BJ (cell line): ENCODE results near the gene DCTN4. TPM values are rescaled to one million over a fixed set of nuclear protein-coding genes. Genes with fewer than 3 reads are reported as not detected.

Experiments
- CTCF ChIA-PET: fragments of 350-600 bp; formaldehyde crosslinking; extraction: SDS; loops from one replicate; lab custom pipeline; 2021; ENCODE audit warnings: antibody characterized with exemption, inconsistent platforms; lab: Yijun Ruan, JAX
- POLR2A ChIA-PET: fragments of 300-600 bp; sonication (Branson Sonifier 250); formaldehyde crosslinking; extraction: SDS; loops from one replicate; lab custom pipeline; 2021; ENCODE audit warnings: antibody characterized with exemption; lab: Charles Lee
- DNase-seq: peaks from one replicate; pipeline ENCODE4 v3.0.0-alpha.2; 2011; ENCODE audit warnings: low read depth
- H3K27me3 ChIP-seq: 2 replicates; pipeline ENCODE4 v1.6.0; 2011; ENCODE audit warnings: low read length; ENCODE audit not compliant: control insufficient read depth, insufficient read depth
- H3K36me3 ChIP-seq: 2 replicates; pipeline ENCODE4 v1.5.1; 2011; ENCODE audit warnings: low read length; ENCODE audit not compliant: control insufficient read depth, insufficient read depth
- H3K4me3 ChIP-seq: 2 replicates; pipeline ENCODE4 v1.5.1; 2011; ENCODE audit warnings: low read depth, mild to moderate bottlenecking, control low read depth, low read length
- CTCF ChIP-seq: IDR thresholded peaks from 2 replicates; pipeline ENCODE4 v1.5.1; 2011; ENCODE audit warnings: low read depth, mild to moderate bottlenecking, control low read depth, inconsistent platforms, low read length, moderate library complexity; ENCODE audit not compliant: insufficient read depth
- polyA plus RNA-seq: library from polyadenylated mRNA; depleted of rRNA; stranded (reverse); fragments of >200 nt; gene quantifications from 2 replicates; pipeline ENCODE4 v1.2.3, GENCODE V29; 2011

Gene DCTN4
- polyA plus RNA-seq, 1 experiment = 50.2 TPM

DNA sequence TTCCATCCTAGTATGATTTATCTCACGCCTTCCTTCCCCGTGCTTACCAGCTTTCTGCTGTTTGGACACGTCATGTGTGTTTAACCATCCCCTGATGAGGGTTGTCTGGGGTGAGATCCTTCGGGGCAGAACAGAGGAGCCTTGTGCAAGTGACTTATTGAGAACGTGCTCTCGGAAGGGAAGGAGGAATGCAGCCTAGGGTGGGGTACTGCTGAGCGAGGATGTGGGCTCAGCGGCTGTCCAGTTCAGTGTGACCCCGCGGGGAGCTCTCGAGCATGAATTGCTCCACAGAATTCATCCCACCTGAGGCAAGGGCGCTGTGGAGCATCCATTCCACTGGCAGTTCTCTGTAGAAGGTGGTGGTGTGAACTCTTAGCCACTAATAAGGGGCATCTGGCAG is 93.8 kb downstream of the DCTN4 start:
- Histone ChIP-seq H3K4me3 (no peak overlapping the region), H3K36me3 (no peaks in the 10 kb centered on the region), H3K27me3 (peaks cover 13% of the 10 kb centered on the region)
- no peak for DNase-seq
- no peak for TF ChIP-seq CTCF
- POLR2A ChIA-PET = no interaction called here
- CTCF ChIA-PET = interaction anchor here (1.0 to 1.5 kb wide), 3 partner anchors 10 to 105 kb away, joined by 3 to 8 read pairs (median 4); no protein-coding TSS in a partner anchor

GRCh38 chr5:150663936-150664335 is 94.9 kb downstream of the DCTN4 start:
- POLR2A ChIA-PET = interaction anchor here (0.6 kb wide), 2 partner anchors 10 to 1199 kb away, joined by 3 to 18 read pairs; no protein-coding TSS in a partner anchor
- no peak for DNase-seq
- no peak overlapping the region for H3K4me3 ChIP-seq
- CTCF ChIA-PET = interaction anchor here (1.0 to 4.3 kb wide), 4 partner anchors 9 to 103 kb away, joined by 3 to 21 read pairs (median 4); no protein-coding TSS in a partner anchor
- H3K36me3 ChIP-seq = no peaks in the 10 kb centered on the region
- H3K27me3 ChIP-seq = peaks cover 13% of the 10 kb centered on the region
- no peak for TF ChIP-seq CTCF

DNA sequence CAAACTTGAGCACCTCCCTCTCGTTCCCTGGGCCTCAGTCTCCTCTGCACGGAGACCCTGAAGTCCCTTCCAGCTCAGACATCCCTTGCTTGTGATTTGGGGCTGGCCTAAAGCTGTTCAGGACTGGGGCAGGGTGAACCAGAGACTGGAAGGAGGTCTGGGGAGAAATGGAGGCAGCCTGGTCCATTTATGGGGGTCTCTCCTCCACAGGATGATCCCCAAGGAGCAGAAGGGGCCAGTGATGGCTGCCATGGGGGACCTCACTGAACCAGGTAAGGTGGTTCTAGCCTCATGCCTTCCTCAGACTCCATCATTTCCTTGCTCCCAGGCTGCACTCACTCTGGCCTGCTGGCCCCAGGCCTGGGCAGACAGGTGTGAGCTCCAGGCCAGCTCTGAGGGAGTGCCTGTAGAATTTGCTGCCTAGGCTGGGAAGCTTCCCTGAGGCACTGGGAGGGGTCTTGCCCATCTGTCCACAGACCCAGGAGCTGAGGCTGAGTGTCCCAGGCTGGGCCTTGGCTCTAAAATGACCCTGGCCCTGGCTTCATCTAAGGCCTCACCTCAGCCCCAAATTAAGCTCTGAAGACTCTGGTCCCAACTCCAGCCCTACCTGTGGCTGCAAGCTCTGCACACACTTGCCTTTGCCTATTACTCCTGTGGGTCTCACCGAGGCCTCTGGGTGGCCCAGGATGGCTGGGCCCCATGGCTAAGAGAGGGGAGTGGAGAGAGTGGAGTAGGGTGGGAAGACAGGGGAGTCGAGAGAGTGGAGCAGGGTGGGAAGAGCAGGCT is 95.9 kb downstream of the DCTN4 start:
- TF ChIP-seq CTCF = no peak
- Histone ChIP-seq H3K27me3 (peaks cover 13% of the 10 kb centered on the region), H3K4me3 (no peak overlapping the region), H3K36me3 (no peaks in the 10 kb centered on the region)
- no peak for DNase-seq
- CTCF ChIA-PET = interaction anchor here (1.2 to 4.3 kb wide), 2 partner anchors 10 to 102 kb away, joined by 3 to 21 read pairs; no protein-coding TSS in a partner anchor
- POLR2A ChIA-PET = no interaction called here

DNA sequence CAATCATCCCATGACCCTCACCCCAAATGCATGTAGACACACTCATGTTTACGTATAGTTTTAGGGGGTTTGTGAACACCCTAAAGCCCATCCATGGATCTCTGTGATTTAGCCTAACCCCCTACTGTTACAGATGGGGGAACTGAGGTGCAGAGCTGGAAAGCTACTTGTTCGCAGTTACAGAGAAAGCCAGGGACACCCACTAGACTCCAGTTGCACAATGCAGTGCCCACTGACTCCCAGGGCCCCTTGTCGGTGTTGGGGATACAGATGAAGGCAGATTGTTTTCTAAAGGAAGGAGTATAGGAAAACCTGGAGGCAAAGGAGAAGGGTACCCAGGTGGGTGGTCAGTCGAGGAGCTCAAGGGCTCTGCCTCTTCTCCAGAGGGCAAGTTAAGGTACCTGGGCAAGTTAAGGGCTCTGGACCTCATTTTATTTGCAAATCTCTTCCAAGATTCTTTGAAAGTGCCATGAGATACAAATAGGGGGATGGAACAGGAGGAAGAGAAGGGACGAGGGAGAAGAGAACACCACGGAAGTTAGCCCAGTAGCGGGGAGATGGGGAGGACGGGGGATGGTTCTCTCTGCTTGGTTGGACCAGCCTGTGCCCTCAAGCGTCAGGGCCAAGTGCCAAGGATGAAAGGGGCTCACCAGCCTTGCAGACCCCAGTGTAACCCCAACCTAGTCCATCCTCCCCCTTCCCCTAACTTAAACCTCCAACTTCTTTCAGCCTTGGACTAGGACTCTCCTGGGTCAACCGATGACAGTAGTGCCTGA is 96.8 kb downstream of the DCTN4 start:
- DNase-seq = no peak
- POLR2A ChIA-PET = no interaction called here
- H3K4me3 ChIP-seq = no peak overlapping the region
- H3K27me3 ChIP-seq = peaks cover 13% of the 10 kb centered on the region
- CTCF ChIA-PET = interaction anchor here (1.0 to 4.3 kb wide), 5 partner anchors 9 to 203 kb away, joined by 3 to 21 read pairs (median 4); no protein-coding TSS in a partner anchor
- H3K36me3 ChIP-seq = no peaks in the 10 kb centered on the region
- TF ChIP-seq CTCF = no peak

GRCh38 chr5:150661086-150661485 is 97.7 kb downstream of the DCTN4 start, which contains the start of gene MYOZ3:
Gene MYOZ3, plus strand, starts transcription at chr5:150661251. Its CDS starts 1,691 bp downstream, at chr5:150662942.
- ChIA-PET POLR2A (no interaction called here), CTCF (interaction anchor here (0.7 to 4.3 kb wide), 6 partner anchors 8 to 202 kb away, joined by 3 to 21 read pairs (median 4); no protein-coding TSS in a partner anchor)
- no peak for DNase-seq

More at GRCh38 chr5:150661086-150661485, 97.7 kb downstream of the DCTN4 start, which contains the start of gene MYOZ3:
- H3K27me3 ChIP-seq = peaks cover 13% of the 10 kb centered on the region
- no peak for TF ChIP-seq CTCF
- H3K4me3 ChIP-seq = no peak within 1 kb of the TSS
- no peaks in the 10 kb centered on the region for H3K36me3 ChIP-seq
